Esophagus squamous epithelium (tissue), 4 donors: ENCODE data around the gene TNFRSF25.

Source experiments
- CTCF ChIP-seq, 6 experiments: fragments of 450-650 bp in 4 of 6; fragments of 200-600 bp in 2 of 6; sonication (generic) in 2 of 6; IDR thresholded peaks; one replicate each; pipeline ENCODE4 v1.5.1; 2016 to 2019; ENCODE audit warnings: antibody characterized with exemption in 6 of 6, mild to moderate bottlenecking in 4 of 6, moderate library complexity in 4 of 6
- POLR2A ChIP-seq, 4 donors: fragments of 450-650 bp; IDR thresholded peaks; one replicate each; pipeline ENCODE4 v1.6.1; 2017; ENCODE audit warnings: antibody characterized with exemption in 4 of 4, mild to moderate bottlenecking in 4 of 4, moderate library complexity in 3 of 4

- TF ChIP-seq CTCF (IDR thresholded peaks at IDR 0.05) = no peak
- no peak for TF ChIP-seq POLR2A (IDR thresholded peaks at IDR 0.05)
Measured at GRCh38 chr1:6499296-6499695, 33.3 kb upstream of the TNFRSF25 start.
